Measurements from ENCODE around the gene CFAP77. TPM values are rescaled to one million over a fixed set of nuclear protein-coding genes. Genes with fewer than 3 reads are reported as not detected.

Gene CFAP77
- total and polyA plus RNA-seq, 7 donors = not detected

DNA sequence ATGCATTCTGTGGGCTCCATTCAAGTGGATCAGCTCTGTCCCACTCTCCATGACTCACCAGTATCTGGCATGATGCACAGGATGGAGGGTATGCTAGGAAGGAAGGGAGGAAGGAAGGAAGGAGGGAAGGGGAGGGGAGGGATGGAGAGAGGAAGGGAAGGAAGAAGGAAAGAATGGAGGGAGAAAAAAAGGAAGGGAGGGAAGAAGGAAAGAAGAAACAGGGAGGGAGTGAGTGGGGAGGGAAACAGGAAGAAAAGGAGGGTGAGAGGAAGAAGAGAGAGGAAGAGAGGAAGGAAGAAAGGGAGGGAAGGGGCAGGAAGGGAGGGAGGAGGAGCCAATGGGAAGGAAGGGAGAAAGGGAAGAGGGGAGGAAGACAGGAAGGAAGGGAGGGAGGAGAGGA, 167.1 kb downstream of the CFAP77 start:
- Histone ChIP-seq H3K4me1 (peaks cover 7% of the 10 kb centered on the region), H3K27ac (no peak overlapping the region), H3K36me3 (ENCODE audit: insufficient read depth in 1 of 2, low read depth in 1 of 2) (no peaks in the 10 kb centered on the region), H3K4me3 (no peak overlapping the region), H3K27me3 (ENCODE audit: insufficient read depth in 3 of 3, low read length in 2 of 3) (peaks cover 0 to 88% (median 29%) of the 10 kb centered on the region in 3 donors), H3K9me3 (no peaks in the 10 kb centered on the region)
- TF ChIP-seq, protein P1, sequence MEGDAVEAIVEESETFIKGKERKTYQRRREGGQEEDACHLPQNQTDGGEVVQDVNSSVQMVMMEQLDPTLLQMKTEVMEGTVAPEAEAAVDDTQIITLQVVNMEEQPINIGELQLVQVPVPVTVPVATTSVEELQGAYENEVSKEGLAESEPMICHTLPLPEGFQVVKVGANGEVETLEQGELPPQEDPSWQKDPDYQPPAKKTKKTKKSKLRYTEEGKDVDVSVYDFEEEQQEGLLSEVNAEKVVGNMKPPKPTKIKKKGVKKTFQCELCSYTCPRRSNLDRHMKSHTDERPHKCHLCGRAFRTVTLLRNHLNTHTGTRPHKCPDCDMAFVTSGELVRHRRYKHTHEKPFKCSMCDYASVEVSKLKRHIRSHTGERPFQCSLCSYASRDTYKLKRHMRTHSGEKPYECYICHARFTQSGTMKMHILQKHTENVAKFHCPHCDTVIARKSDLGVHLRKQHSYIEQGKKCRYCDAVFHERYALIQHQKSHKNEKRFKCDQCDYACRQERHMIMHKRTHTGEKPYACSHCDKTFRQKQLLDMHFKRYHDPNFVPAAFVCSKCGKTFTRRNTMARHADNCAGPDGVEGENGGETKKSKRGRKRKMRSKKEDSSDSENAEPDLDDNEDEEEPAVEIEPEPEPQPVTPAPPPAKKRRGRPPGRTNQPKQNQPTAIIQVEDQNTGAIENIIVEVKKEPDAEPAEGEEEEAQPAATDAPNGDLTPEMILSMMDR (IDR thresholded peaks at IDR 0.05) = no peak
- no peak for ATAC-seq
- intact Hi-C loops (cut with DNase I) = loop anchor here in 1 of 2 donors (5.0 to 10.0 kb wide), 2 partner anchors 70 to 162 kb away; partner anchors contain the start of gene CFAP77
- DNase-seq = no peak

DNA sequence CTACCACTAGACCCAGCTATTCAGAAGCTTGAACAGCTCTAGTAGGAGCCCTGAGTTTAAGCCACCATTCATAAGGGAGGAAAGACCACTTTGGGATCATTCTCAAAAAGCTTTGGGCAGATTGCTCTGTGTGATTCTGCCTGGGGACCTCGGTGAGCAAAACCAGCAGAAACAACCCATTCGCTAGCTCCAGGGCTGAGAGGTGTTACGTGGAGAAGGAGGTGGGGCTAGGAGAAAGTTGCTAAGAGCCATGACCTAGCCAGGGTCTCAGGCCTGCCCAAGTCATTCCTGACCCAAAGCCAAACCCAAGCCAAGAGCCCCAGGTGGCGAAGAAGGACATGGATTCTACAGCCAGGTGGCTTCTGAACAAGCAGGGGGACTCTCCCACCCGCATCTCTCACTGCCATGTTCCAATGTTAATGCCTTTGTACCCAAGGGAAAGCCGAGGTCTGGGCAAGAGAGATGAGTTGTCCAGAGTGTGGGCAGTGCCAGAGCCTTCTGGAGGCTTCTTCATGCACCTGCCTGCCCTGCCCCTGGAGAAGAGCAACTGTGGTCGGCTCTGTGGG, 168.4 kb downstream of the CFAP77 start:
- H3K27me3 ChIP-seq (ENCODE audit: insufficient read depth in 3 of 3, low read length in 2 of 3) = peaks cover 0 to 89% (median 29%) of the 10 kb centered on the region in 3 donors
- H3K36me3 ChIP-seq (ENCODE audit: insufficient read depth in 1 of 2, low read depth in 1 of 2) = no peaks in the 10 kb centered on the region
- no peak overlapping the region for H3K4me3 ChIP-seq
- no peaks in the 10 kb centered on the region for H3K9me3 ChIP-seq
- intact Hi-C loops (cut with DNase I) = loop anchor here in 1 of 2 donors (5.0 to 10.0 kb wide), 2 partner anchors 71 to 164 kb away; partner anchors contain the start of gene CFAP77
- H3K27ac ChIP-seq = no peak overlapping the region
- TF ChIP-seq, protein P1 (IDR thresholded peaks at IDR 0.05) = no peak
- peaks cover 7% of the 10 kb centered on the region for H3K4me1 ChIP-seq
- ATAC-seq = no peak
- DNase-seq = no peak
- WGBS, 3 donors = 22 to 32% (median 22%) methylated on average over 7 of the region's 7 CpGs

DNA sequence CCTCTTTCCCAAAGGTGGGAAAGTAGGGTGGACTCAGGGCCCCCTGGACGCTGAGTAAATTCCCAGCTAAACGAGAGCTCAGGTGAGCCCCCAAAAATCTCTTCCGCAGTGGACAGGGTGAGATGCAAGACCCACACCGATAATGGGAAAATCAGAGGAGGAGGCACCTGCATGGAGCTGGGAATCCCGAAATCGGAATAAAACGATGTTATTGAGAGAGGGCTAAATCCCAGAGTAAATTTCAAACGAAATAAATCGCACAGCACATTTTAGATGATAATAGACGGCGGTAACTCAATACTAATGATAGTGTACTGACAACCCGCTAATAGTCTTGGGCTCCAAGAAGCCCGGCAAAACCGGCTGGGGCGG, 169.4 kb downstream of the CFAP77 start:
- Histone ChIP-seq H3K9me3 (no peaks in the 10 kb centered on the region), H3K4me3 (no peak overlapping the region), H3K4me1 (peaks cover 7% of the 10 kb centered on the region), H3K27me3 (ENCODE audit: insufficient read depth in 3 of 3, low read length in 2 of 3) (peaks cover 0 to 91% (median 31%) of the 10 kb centered on the region in 3 donors), H3K27ac (no peak overlapping the region), H3K36me3 (ENCODE audit: insufficient read depth in 1 of 2, low read depth in 1 of 2) (no peaks in the 10 kb centered on the region)
- 5 to 10% (median 6%) methylated on average over 15 of the region's 15 CpGs for WGBS, 3 donors
- TF ChIP-seq, protein P1 (IDR thresholded peaks at IDR 0.05) = no peak
- DNase-seq (no peak), ATAC-seq (no peak)
- intact Hi-C loops (cut with DNase I) = loop anchor here in 1 of 2 donors (5.0 to 10.0 kb wide), 2 partner anchors 72 to 165 kb away; partner anchors contain the start of gene CFAP77

DNA sequence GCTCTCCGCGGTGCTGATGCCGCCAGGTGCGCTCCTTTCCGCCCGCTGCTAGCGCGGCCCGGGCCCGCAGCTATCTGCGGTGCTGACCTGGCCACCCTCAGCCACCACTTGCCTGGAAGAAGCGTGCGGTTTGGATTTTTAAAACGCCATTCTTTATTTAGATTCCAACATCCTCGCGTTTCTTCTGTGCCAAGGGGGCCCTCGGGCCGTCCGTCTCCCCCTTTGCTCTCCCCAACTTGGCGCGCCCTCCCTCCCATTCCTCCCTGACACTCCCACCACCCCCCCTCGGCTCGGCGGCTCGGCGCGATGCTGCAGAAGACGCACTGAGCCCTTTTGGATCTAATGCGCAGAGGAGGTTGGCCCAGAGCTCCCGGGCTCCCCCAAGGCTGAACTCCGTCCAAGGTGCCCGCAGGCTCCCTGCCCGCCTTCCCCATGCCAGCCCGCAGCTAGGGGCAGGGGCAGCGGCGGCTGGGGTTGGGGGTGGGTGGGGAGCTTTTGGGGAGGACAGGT, 172.3 kb downstream of the CFAP77 start, which contains the start of gene BARHL1:
Gene BARHL1 (plus strand): TSS at position 331 of the 510 bp plus-strand sequence. CDS start 192 bp downstream, outside the sequence.
- DNase-seq (peak in 1 of 2 donors; percentile 48), ATAC-seq (no peak)
- 3 to 4% (median 4%) methylated on average over 31 to 36 of the region's 36 CpGs for WGBS, 3 donors
- no peaks in the 10 kb centered on the region for H3K9me3 ChIP-seq
- H3K27ac ChIP-seq = no peak within 1 kb of the TSS
- TF ChIP-seq, protein P1 (IDR thresholded peaks at IDR 0.05) = no peak
- intact Hi-C loops (cut with DNase I) = no loop called here
- peaks cover 0 to 98% (median 49%) of the 10 kb centered on the region in 3 donors for H3K27me3 ChIP-seq (ENCODE audit: insufficient read depth in 3 of 3, low read length in 2 of 3)
- H3K36me3 ChIP-seq (ENCODE audit: insufficient read depth in 1 of 2, low read depth in 1 of 2) = no peaks in the 10 kb centered on the region
- peaks cover 5% of the 10 kb centered on the region for H3K4me1 ChIP-seq
- H3K4me3 ChIP-seq = peak within 1 kb of the TSS; percentile 42
